ENCODE results near the gene LIAS. TPM values are rescaled to one million over a fixed set of nuclear protein-coding genes. Genes with fewer than 3 reads are reported as not detected.
"Not testable (repeated sequence)": the region's sequence is repeated elsewhere in the genome, so short reads cannot be mapped to it uniquely, and the experiment has no call there.

The LIAS gene
- total and polyA plus RNA-seq, 8 donors = 5.9 to 18.1 (median 10.1) TPM

DNA sequence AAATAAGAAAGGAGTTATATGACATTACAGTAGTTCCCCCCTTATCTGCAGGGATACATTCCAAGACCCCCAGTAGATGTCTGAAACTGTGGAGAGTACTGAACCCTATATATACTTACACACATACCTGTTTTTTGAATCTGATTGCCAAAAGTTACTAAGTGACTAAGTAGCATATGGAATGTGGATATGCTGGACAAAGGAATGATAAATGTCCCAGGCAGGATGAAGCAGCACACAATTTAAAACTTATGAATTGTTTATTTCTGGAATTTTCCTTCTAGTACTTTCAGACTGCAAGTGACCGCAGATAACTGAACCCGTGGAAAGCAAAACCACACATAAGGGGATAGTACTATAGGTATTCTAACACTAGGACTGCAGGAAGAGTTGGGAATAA is 45.7 kb downstream of the LIAS start:
- no peaks in the 10 kb centered on the region for H3K9me3 ChIP-seq
- H3K27ac ChIP-seq = no peak overlapping the region
- H3K4me1 ChIP-seq = no peaks in the 10 kb centered on the region
- no peak for DNase-seq
- no peak overlapping the region for H3K4me3 ChIP-seq
- ATAC-seq = no peak
- no peaks in the 10 kb centered on the region for H3K27me3 ChIP-seq
- no peak for FAIRE-seq
- 84 to 93% methylated on average over 2 of the region's 2 CpGs for WGBS, 2 donors
- intact Hi-C loops (cut with DNase I) = no loop called here
- H3K36me3 ChIP-seq = peaks cover 0 to 94% (median 38%) of the 10 kb centered on the region in 3 donors
- TF ChIP-seq, protein P1, sequence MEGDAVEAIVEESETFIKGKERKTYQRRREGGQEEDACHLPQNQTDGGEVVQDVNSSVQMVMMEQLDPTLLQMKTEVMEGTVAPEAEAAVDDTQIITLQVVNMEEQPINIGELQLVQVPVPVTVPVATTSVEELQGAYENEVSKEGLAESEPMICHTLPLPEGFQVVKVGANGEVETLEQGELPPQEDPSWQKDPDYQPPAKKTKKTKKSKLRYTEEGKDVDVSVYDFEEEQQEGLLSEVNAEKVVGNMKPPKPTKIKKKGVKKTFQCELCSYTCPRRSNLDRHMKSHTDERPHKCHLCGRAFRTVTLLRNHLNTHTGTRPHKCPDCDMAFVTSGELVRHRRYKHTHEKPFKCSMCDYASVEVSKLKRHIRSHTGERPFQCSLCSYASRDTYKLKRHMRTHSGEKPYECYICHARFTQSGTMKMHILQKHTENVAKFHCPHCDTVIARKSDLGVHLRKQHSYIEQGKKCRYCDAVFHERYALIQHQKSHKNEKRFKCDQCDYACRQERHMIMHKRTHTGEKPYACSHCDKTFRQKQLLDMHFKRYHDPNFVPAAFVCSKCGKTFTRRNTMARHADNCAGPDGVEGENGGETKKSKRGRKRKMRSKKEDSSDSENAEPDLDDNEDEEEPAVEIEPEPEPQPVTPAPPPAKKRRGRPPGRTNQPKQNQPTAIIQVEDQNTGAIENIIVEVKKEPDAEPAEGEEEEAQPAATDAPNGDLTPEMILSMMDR (IDR thresholded peaks at IDR 0.05) = no peak

DNA sequence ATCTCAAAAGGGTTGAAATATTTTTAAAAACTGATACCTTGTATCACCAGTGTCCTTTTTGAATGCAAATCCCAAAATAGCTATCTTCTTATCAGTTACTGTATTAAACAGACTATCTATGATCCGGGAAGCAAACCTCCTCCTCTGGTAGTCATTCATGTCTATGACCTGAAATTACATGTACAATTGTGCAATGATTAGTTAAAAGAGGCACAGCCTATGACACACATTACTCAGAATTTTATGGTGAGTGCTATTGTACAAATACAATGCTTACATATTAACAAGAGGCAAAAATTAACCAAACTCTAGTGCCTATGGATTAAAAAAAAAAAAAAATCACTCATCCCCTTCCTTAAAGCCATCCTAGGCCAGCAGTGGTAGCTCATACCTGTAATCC is 46.7 kb downstream of the LIAS start:
- Histone ChIP-seq H3K27ac (no peak overlapping the region), H3K4me3 (no peak overlapping the region), H3K36me3 (peaks cover 0 to 94% (median 36%) of the 10 kb centered on the region in 3 donors), H3K27me3 (no peaks in the 10 kb centered on the region), H3K4me1 (no peaks in the 10 kb centered on the region), H3K9me3 (no peaks in the 10 kb centered on the region)
- DNase-seq = no peak
- TF ChIP-seq, protein P1 (IDR thresholded peaks at IDR 0.05) = no peak
- peak; percentile 5 for FAIRE-seq
- intact Hi-C loops (cut with DNase I) = no loop called here
- WGBS, 2 donors = 46 to 53% methylated on average over 1 of the region's 1 CpG
- no peak for ATAC-seq

DNA sequence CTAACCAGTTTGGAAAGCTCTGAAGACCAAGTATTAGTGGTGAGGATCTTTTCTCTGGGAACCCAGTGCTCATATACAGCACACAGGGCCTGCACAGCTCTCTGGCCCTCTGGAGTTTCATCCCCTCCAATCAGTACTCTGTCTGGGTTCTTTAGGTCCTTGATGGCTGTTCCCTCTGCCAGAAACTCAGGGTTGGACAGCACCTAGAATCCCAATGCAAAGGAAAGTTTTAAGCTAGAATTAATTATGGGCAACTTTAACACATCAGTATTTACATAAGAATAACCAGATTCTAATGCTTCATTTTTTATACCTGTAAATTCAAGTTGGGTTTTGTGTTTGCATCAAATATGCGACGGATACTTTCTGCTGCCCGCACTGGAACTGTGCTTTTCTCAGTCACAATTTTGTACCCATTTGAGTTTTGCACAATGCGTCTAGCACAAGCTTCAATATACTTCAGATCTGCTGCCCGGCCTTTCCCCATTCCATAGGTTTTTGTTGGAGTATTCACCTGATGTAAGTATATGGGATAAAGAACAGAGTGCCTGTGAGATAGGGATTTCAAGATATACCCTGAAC is 51.6 kb downstream of the LIAS start:
- DNase-seq (no peak), ATAC-seq (no peak), FAIRE-seq (no peak)
- intact Hi-C loops (cut with DNase I) = no loop called here
- Histone ChIP-seq H3K9me3 (no peaks in the 10 kb centered on the region), H3K27me3 (no peaks in the 10 kb centered on the region), H3K4me3 (no peak overlapping the region), H3K27ac (no peak overlapping the region), H3K4me1 (peaks cover 0 to 5% (median 3%) of the 10 kb centered on the region in 3 donors), H3K36me3 (peaks cover 0 to 66% (median 15%) of the 10 kb centered on the region in 3 donors)
- 96 to 98% methylated on average over 5 of the region's 5 CpGs for WGBS, 2 donors
- TF ChIP-seq, protein P1 (IDR thresholded peaks at IDR 0.05) = no peak

DNA sequence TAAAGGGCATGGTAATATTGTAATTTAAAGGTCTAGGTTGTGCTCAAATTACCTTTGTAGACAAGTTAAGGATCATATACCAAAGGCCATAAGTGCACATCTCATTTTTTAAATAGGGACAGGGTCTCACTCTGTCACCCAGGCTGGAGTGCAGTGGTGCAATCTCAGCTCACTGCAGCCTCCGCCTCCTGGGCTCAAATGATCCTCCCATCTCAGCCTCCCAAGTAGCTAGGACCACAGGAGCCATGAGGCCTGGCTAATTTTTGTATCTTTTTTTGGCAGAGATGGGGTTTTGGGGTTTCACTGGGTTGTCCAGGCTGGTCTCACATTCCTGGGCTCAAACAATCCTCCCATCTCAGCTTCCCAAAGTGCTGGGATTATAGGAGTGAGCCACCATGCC is 55.4 kb downstream of the LIAS start:
- ATAC-seq; DNase-seq; intact Hi-C loops (cut with DNase I); FAIRE-seq; H3K9me3 ChIP-seq; H3K27me3 ChIP-seq; H3K4me3 ChIP-seq: not testable (repeated sequence)
- Histone ChIP-seq H3K27ac (peak overlapping the region in 2 of 4 donors; percentile 59 to 75), H3K36me3 (peaks cover 0 to 41% (median 0%) of the 10 kb centered on the region in 3 donors), H3K4me1 (peaks cover 0 to 13% (median 8%) of the 10 kb centered on the region in 3 donors)
- 98 to 100% methylated on average over 1 of the region's 1 CpG for WGBS, 2 donors

DNA sequence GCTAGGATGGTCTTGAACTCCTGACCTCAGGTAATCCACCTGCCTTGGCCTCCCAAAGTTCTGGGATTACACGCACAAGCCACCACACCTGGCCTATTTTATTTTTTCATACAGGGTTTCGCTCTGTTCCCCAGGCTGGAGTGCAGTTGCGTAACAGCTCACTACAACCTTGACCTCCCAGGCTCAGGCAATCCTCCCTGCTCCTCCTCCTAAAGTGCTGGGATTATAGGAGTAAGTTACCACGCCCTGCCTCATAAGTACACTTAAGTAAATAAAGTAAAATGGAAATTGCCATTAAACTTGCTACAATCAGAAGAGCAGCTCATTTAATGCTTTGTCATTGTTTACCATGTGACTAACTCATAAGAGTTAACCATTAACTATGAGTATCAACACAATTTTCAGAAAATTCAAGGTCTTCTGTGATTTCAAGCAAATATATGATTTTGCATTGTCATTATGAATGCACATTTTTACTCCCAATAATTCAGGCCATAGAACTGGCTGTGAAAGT is 56.1 kb downstream of the LIAS start:
- Histone ChIP-seq H3K9me3 (no peaks in the 10 kb centered on the region), H3K27me3 (no peaks in the 10 kb centered on the region), H3K27ac (peak overlapping the region in 2 of 4 donors; percentile 59 to 75), H3K36me3 (peaks cover 0 to 37% (median 0%) of the 10 kb centered on the region in 3 donors), H3K4me3 (no peak overlapping the region), H3K4me1 (peaks cover 0 to 13% (median 8%) of the 10 kb centered on the region in 3 donors)
- TF ChIP-seq, protein P1 (IDR thresholded peaks at IDR 0.05) = no peak
- intact Hi-C loops (cut with DNase I) = no loop called here
- FAIRE-seq = peak; percentile 65
- 27 to 34% methylated on average over 4 of the region's 4 CpGs for WGBS, 2 donors
- DNase-seq = peak in 4 of 6 donors; percentile 55 to 75 (median 72)
- peak; percentile 92 to 96 (median 96) for ATAC-seq

DNA sequence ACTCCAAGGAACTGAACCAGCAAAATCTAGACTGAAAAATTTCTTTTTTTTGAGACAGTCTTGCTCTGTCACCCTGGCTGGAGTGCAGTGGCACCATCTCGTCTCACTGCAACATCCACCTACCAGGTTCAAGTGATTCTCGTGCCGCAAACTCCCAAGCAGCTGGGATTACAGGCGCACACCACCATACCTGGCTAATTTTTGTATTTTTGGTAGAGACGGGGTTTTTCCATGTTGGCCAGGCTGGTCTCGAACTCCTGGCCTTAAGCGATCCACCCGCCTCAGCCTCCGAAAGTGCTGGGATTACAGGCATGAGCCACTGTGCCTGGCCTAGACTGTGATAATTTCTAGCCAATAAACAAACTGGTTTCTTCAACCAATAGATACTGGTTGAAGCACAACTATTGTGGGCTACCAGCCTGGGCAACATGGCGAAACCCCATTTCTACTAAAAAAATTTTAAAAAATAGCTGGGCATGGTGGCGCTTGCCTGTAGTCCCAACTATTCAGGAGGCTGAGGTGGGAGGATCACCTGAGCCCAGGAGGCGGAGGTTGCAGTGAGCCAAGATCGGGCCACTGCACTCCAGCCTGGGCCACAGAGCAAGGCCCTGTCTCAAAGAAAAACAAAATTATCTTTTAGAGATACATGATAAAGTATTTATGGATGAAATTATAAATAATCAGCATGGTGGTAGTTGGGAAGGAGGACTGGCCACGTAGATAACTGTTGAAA is 57.0 kb downstream of the LIAS start:
- H3K4me3 ChIP-seq; H3K9me3 ChIP-seq; FAIRE-seq; H3K27me3 ChIP-seq; DNase-seq; intact Hi-C loops (cut with DNase I); ATAC-seq: not testable (repeated sequence)
- Histone ChIP-seq H3K27ac (peak overlapping the region in 2 of 4 donors; percentile 45 to 75), H3K36me3 (peaks cover 0 to 28% (median 0%) of the 10 kb centered on the region in 3 donors), H3K4me1 (peaks cover 0 to 13% (median 8%) of the 10 kb centered on the region in 3 donors)
- WGBS, 2 donors = 94% methylated on average over 14 of the region's 14 CpGs

Data from pancreas (tissue), 10 donors.